HG02981 (cell line): Measurements from ENCODE around the gene RNF215.

Source experiments
- ATAC-seq: cut with Tn5 transposase; IDR thresholded peaks from one replicate; pipeline ENCODE4 v1.9.1; 2021; ENCODE audit warnings: mild to moderate bottlenecking, moderate library complexity; ENCODE audit not compliant: unreplicated experiment

Gene RNF215

DNA sequence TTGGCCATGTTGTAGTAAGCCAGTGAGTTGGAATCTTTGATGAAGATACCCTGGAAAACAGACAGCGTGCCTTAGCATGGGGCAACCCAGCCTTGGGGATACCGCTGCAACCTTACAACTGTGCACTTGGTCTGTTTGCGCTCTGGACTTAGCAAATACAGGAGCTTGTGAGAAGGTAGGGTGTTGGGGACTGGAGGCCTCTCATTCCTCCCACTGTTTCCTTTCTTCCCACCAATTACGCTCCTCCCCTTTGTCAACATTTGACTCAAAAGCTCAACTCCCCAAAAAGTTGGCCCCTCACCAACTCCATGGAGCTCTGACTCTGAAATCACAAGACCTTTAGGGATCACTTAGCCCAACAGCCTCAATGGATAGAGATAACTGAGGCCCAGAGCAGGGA, 52.6 kb downstream of the RNF215 start:
- ATAC-seq, result no peak

DNA sequence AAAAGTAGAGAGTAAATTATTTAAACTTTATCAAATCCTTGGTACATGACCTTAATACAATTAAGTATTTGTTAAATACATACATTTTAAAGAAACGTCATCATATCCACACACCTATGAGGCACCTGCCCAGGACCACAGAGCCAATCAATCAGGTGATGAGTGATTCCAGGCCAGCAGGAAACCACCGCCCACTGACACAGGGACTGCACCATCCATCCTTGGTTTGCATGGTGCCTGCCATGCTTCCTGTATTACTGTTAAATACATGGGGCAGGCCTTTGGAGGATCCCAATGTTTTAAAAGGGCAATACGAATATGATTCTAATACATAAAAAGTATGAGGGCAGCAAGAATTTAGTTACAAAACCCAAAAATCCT, 53.5 kb downstream of the RNF215 start:
- no peak for ATAC-seq

DNA sequence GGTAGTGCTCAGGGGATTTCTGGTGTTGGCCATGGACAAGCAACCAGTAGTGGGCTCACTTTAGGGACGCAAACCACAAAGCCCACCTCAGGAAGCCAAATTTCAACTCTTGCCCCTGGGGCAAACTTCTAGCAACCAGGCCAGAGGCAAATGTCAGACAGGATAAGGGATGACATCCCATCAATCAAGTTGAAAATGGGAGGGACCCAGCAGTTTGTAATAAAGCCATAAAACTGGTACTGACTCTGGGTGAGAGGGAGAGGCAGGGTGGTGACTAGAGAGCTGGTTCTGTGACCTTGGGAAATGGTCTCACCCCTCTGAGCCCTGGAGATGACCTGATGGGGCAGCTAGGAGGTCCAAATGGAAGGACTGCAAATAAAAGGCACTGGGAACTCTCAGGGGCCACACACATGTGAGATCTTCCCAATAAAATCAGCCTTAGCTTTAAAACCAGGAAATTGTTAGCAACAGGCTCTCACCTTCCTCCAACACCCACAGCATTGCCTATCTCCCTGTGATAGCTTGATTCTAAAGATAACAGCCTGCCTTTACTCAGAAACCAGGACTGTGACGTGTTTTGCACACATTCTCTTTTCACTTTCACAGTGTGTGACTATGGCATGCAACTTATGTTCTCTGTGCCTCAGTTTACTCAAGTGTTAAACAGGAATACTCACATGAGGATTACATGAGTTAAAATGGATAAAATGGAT, 54.1 kb downstream of the RNF215 start:
- no peak for ATAC-seq

- ATAC-seq, result no peak
Measured at GRCh38 chr22:30332551-30332950, 54.7 kb downstream of the RNF215 start.
